Sigmoid colon (tissue), 4 donors: ENCODE data around the gene ENDOV.

Experiments
- CTCF ChIP-seq, 4 experiments: fragments of 450-650 bp in 3 of 4; fragments of 200-600 bp in 1 of 4; IDR thresholded peaks; one replicate each; pipeline ENCODE4 v1.5.1; 2016 to 2019; ENCODE audit warnings: antibody characterized with exemption in 4 of 4, mild to moderate bottlenecking in 3 of 4, moderate library complexity in 2 of 4
- POLR2A ChIP-seq, 2 donors: fragments of 450-650 bp; IDR thresholded peaks; one replicate each; pipeline ENCODE4 v1.6.1; 2016; ENCODE audit warnings: antibody characterized with exemption in 2 of 2, mild to moderate bottlenecking in 2 of 2, moderate library complexity in 2 of 2
- POLR2AphosphoS5 ChIP-seq, 4 donors: sonication (generic); formaldehyde crosslinking; IDR thresholded peaks; one replicate each; pipeline ENCODE4 v1.6.1; 2017; ENCODE audit warnings: antibody characterized with exemption in 4 of 4

- TF ChIP-seq POLR2A (IDR thresholded peaks at IDR 0.05) = no peak
- TF ChIP-seq CTCF (IDR thresholded peaks at IDR 0.05) = no peak
- no peak for TF ChIP-seq POLR2AphosphoS5 (IDR thresholded peaks at IDR 0.05)
These were observed 13.8 kb downstream of the ENDOV start for GRCh38 chr17:80428796-80429195.
